Left lung (tissue), 10 donors: ENCODE measurements around the gene SPDYE3. TPM values are rescaled to one million over a fixed set of nuclear protein-coding genes. Genes with fewer than 3 reads are reported as not detected.
"Not testable (repeated sequence)": the region's sequence is repeated elsewhere in the genome, so short reads cannot be mapped to it uniquely, and the experiment has no call there.

Experiments
- ATAC-seq: fragments of 200-7000 bp; cut with Tn5 transposase; one replicate; pipeline ENCODE4 v1.9.1; 2020; ENCODE audit warnings: moderate library complexity
- DNase-seq, 4 donors: peaks; one replicate each; pipeline ENCODE4 v3.0.0-alpha.2; 2013 to 2020
- H3K27ac ChIP-seq, 2 donors: fragments of 200-600 bp; sonication (generic) in 1 of 2; one replicate each; pipeline versions ENCODE4 v1.5.0 to v1.8.0; 2020 to 2021
- H3K27me3 ChIP-seq, 2 donors: fragments of 200-600 bp; sonication (generic) in 1 of 2; one replicate each; pipeline versions ENCODE4 v1.5.0 to v1.8.0; 2020 to 2021
- H3K36me3 ChIP-seq, 2 donors: fragments of 200-600 bp; sonication (generic) in 1 of 2; one replicate each; pipeline versions ENCODE4 v1.5.0 to v1.8.0; 2020 to 2021
- H3K4me1 ChIP-seq, 2 donors: fragments of 200-600 bp; one replicate each; pipeline ENCODE4 v1.8.0; 2021
- H3K4me3 ChIP-seq, 2 donors: fragments of 200-600 bp; sonication (generic) in 1 of 2; one replicate each; pipeline versions ENCODE4 v1.5.0 to v1.8.0; 2020 to 2021; ENCODE audit warnings: mild to moderate bottlenecking in 1 of 2
- H3K9me3 ChIP-seq, 2 donors: fragments of 200-600 bp; sonication (generic) in 1 of 2; one replicate each; pipeline versions ENCODE4 v1.5.0 to v1.8.0; 2020 to 2021
- intact Hi-C, 2 donors: fragments of 100-400 bp; cut with DNase I; formaldehyde crosslinking; loops; one replicate each; pipeline versions ENCODE4 v1.11.2 to v1.14.2; 2022
- polyA plus RNA-seq, 6 donors: library from polyadenylated mRNA; unstranded; fragments of 120-200 nt; gene quantifications; one replicate each; pipeline ENCODE4 v1.2.1, GENCODE V29; 2013; ENCODE audit not compliant: insufficient read length in 6 of 6
- total RNA-seq, 2 donors: library from RNA; stranded (reverse); fragmentation: NEBNext Ultra II Directional; extraction: Animal tissue kit (Norgen Biotek cat#: 25700); gene quantifications; one replicate each; pipeline ENCODE4 v1.2.1, GENCODE V29; 2021
- TF ChIP-seq, protein P1 (sequence below), 2 donors: fragments of 200-600 bp; sonication (generic) in 1 of 2; IDR thresholded peaks; one replicate each; pipeline versions ENCODE4 v1.5.0 to v1.8.0; 2021; ENCODE audit warnings: antibody characterized with exemption in 2 of 2
- donor health status: DM: no; HTN: yes; CAD: no.
- donor health status: DM: no; HTN: no; CAD: no.

SPDYE3 gene
- total and polyA plus RNA-seq, 8 donors = 6.6 to 8.4 (median 7.2) TPM; not detected in 2

DNA sequence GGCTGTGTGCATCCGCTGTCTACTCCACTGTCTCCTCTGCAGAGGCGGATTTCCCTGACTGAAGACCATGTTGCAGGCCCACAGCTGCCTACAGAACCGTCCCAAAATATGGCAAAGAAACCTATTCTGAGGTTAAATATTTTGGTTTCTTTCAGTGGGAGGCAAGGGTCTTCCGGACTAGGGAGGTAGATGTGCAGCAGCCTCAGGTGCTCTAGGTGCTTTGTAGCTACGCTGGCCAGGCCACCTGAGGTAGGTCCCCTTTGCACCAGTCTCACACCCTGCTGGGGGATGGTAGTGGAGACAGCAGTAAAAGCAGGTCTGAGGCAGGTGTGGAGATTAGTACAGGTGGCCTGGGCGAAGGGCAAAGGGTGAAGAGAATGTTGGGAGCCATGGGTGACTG lies 42.3 kb downstream of the SPDYE3 start:
- Histone ChIP-seq H3K27me3 (no peaks in the 10 kb centered on the region), H3K27ac (no peak overlapping the region), H3K9me3 (no peaks in the 10 kb centered on the region), H3K36me3 (peaks cover 0 to 86% of the 10 kb centered on the region in 2 donors), H3K4me3 (no peak overlapping the region), H3K4me1 (peaks cover 0 to 8% of the 10 kb centered on the region in 2 donors)
- ATAC-seq (no peak), DNase-seq (no peak)
- TF ChIP-seq, protein P1, sequence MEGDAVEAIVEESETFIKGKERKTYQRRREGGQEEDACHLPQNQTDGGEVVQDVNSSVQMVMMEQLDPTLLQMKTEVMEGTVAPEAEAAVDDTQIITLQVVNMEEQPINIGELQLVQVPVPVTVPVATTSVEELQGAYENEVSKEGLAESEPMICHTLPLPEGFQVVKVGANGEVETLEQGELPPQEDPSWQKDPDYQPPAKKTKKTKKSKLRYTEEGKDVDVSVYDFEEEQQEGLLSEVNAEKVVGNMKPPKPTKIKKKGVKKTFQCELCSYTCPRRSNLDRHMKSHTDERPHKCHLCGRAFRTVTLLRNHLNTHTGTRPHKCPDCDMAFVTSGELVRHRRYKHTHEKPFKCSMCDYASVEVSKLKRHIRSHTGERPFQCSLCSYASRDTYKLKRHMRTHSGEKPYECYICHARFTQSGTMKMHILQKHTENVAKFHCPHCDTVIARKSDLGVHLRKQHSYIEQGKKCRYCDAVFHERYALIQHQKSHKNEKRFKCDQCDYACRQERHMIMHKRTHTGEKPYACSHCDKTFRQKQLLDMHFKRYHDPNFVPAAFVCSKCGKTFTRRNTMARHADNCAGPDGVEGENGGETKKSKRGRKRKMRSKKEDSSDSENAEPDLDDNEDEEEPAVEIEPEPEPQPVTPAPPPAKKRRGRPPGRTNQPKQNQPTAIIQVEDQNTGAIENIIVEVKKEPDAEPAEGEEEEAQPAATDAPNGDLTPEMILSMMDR (IDR thresholded peaks at IDR 0.05) = no peak
- intact Hi-C loops = no loop called here

DNA sequence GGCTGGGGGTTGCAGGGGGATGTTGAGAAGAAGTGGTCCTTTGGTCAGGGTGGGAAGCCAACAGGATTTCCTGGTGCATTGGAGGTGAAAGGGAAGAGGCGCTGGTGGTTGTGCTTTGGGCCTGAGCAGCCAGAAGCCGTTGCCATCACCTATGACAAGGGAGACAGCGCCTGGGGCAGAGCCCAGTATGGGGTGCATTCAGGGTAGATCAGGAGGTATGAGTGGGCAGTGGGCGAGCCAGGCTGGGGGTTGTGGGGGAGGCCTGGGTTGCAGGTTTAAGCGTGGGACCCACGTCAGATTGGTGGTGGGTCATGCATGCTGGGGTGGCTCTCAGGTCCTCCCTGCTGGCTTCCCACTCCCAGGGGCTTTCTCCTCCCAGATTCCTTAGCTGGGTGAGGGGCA lies 44.2 kb downstream of the SPDYE3 start:
- Histone ChIP-seq H3K4me1 (peaks cover 0 to 8% of the 10 kb centered on the region in 2 donors), H3K27me3 (no peaks in the 10 kb centered on the region), H3K4me3 (no peak overlapping the region), H3K9me3 (no peaks in the 10 kb centered on the region), H3K36me3 (peaks cover 0 to 95% of the 10 kb centered on the region in 2 donors), H3K27ac (no peak overlapping the region)
- TF ChIP-seq, protein P1 (IDR thresholded peaks at IDR 0.05) = no peak
- peak in 1 of 4 donors; percentile 36 for DNase-seq
- intact Hi-C loops = no loop called here
- no peak for ATAC-seq

DNA sequence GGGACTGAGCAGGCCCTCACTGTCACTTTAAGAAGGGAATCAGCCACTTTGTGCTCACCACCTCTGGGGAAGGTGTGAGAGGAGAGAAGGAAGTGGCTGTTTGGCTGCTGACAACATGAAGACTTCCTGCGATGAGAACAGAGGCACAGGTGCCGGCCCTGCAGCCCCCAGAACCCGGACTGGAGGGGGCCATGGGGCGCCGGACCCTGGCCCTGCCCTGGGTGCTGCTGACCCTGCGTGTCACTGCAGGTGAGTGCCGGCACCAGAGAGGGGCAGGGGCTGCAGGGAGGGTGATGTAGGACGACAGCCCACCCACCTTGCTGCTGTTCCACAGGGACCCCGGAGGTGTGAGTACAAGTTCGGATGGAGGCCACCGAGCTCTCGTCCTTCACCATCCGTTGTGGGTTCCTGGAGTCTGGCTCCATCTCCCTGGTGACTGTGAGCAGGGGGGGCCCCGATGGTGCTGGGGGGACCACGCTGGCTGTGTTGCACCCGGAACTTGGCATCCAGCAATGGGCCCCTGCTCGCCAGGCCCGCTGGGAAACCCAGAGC lies 44.8 kb downstream of the SPDYE3 start:
- intact Hi-C loops, ATAC-seq, H3K4me3 ChIP-seq, H3K27ac ChIP-seq, DNase-seq, H3K27me3 ChIP-seq, H3K9me3 ChIP-seq: not testable (repeated sequence)
- Histone ChIP-seq H3K4me1 (peaks cover 0 to 12% of the 10 kb centered on the region in 2 donors), H3K36me3 (peaks cover 0 to 95% of the 10 kb centered on the region in 2 donors)

DNA sequence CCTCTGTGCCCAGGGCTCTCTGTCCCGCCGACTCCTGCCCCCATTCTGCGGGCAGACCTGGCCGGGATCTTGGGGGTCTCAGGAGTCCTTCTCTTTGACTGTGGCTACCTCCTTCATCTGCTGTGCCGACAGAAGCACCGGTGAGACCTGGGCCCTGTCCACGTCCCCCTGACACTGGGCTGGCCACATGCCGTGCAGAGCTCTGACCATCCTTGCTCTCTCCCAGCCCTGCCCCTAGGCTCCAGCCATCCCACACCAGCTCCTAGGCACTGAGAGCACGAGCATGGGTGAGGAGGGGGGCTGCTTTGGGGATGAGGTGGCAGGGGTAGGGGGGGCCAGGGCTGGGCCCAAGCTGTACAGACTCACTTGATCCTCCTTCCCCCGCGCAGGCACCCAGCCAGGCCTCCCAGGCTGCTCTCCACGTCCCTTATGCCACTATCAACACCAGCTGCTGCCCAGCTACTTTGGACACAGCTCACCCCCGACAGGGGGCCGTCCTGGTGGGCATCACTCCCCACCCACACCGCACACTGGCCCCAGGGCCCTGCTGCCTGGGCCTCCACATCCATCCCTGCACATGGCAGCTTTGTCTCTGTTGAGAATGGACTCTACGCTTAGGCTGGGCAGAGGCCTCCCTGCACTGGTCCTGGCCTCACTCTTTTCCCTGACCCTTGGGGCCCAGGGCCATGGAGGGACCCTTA lies 45.6 kb downstream of the SPDYE3 start:
- Histone ChIP-seq H3K36me3 (peaks cover 0 to 94% of the 10 kb centered on the region in 2 donors), H3K27me3 (no peaks in the 10 kb centered on the region), H3K4me1 (peaks cover 0 to 14% of the 10 kb centered on the region in 2 donors), H3K27ac (no peak overlapping the region), H3K4me3 (no peak overlapping the region), H3K9me3 (no peaks in the 10 kb centered on the region)
- intact Hi-C loops = no loop called here
- TF ChIP-seq, protein P1 (IDR thresholded peaks at IDR 0.05) = no peak
- ATAC-seq (no peak), DNase-seq (no peak)

DNA sequence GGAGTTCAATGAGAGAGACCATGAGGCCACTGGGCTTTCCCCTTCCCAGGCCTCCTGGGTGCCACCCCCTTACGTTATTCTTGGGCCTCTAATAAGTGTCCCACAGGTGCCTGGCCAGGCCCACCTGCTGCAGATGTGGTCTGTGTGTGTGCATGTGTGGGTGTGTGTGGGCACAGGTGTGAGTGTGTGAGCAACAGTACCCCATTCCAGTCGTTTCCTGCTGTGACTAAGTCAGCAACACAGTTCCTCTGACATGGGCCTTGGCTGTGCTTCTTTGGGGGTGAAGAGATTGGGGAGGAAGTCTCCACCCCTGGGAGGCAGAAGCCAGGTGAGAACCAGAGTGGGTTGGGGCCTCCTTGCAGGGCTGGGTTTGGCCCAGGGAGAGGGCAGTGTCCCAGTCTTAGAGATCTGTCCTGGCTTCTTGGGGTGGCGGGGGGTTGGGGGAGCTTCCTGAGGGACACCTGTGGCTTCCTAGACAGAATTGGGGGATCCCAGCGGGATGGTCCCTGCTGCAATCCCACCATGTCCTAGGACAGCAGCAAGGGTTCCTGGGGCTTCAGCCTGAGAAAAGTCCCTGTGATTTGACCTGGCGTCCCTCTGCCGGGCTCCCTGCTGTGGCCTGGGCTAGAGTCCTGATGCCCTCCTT lies 46.3 kb downstream of the SPDYE3 start:
- intact Hi-C loops = no loop called here
- Histone ChIP-seq H3K4me1 (peaks cover 0 to 14% of the 10 kb centered on the region in 2 donors), H3K9me3 (no peaks in the 10 kb centered on the region), H3K27me3 (no peaks in the 10 kb centered on the region), H3K36me3 (peaks cover 0 to 94% of the 10 kb centered on the region in 2 donors), H3K4me3 (no peak overlapping the region), H3K27ac (no peak overlapping the region)
- TF ChIP-seq, protein P1 (IDR thresholded peaks at IDR 0.05) = no peak
- ATAC-seq = no peak
- DNase-seq = no peak
